ENCODE measurements around the gene GPR151.

The GPR151 gene

GRCh38 chr5:146490089-146490843 lies 25.7 kb downstream of the GPR151 start:
- Histone ChIP-seq H3K27ac (ENCODE audit: low read length) (no peak overlapping the region), H3K27me3 (replicated peaks; ENCODE audit: insufficient read depth, low read length) (no peaks in the 10 kb centered on the region), H3K9me3 (replicated peaks; ENCODE audit: insufficient read depth, low read length) (no peaks in the 10 kb centered on the region), H3K36me3 (replicated peaks; ENCODE audit: insufficient read depth, low read length) (peaks cover under 1% of the 10 kb centered on the region; the same call in 1 of the 2 replicates), H3F3A (ENCODE audit: insufficient read depth, low read length) (no peaks in the 10 kb centered on the region), H2AFZ (ENCODE audit: low read length) (no peak overlapping the region), H3K4me2 (ENCODE audit: low read depth, low read length) (no peak overlapping the region), H3K79me2 (ENCODE audit: low read length) (no peaks in the 10 kb centered on the region), H3K4me3 (ENCODE audit: low read length) (no peak overlapping the region), H3K9me2 (replicated peaks; ENCODE audit: insufficient read depth, low read length) (no peaks in the 10 kb centered on the region), H4K20me1 (ENCODE audit: insufficient read depth, low read length) (no peaks in the 10 kb centered on the region), H3K4me1 (ENCODE audit: low read length) (no peaks in the 10 kb centered on the region), H3K9ac (ENCODE audit: low read length) (no peak overlapping the region)
- DNase-seq: no peak
- TF ChIP-seq EZH2phosphoT487 (IDR thresholded peaks at IDR 0.05; ENCODE audit: low read length) (no peak), EZH2 (optimal IDR thresholded peaks at IDR 0.05; ENCODE audit: low read depth, low read length) (no peak), CTCF (IDR thresholded peaks at IDR 0.05; ENCODE audit: low read length) (no peak)

GRCh38 chr5:146484714-146485391 lies 31.1 kb downstream of the GPR151 start:
- no peaks in the 10 kb centered on the region for H3K9me2 ChIP-seq (replicated peaks; ENCODE audit: insufficient read depth, low read length)
- H3K27ac ChIP-seq (ENCODE audit: low read length): no peak overlapping the region
- H3K9me3 ChIP-seq (replicated peaks; ENCODE audit: insufficient read depth, low read length): no peaks in the 10 kb centered on the region
- H3K9ac ChIP-seq (ENCODE audit: low read length): no peak overlapping the region
- peaks cover 4% of the 10 kb centered on the region; the same call in 1 of the 2 replicates for H3K79me2 ChIP-seq (ENCODE audit: low read length)
- H3K36me3 ChIP-seq (replicated peaks; ENCODE audit: insufficient read depth, low read length): peaks cover 30% of the 10 kb centered on the region; the same call in 1 of the 2 replicates
- no peaks in the 10 kb centered on the region for H3K4me1 ChIP-seq (ENCODE audit: low read length)
- no peaks in the 10 kb centered on the region for H3K27me3 ChIP-seq (replicated peaks; ENCODE audit: insufficient read depth, low read length)
- DNase-seq: no peak
- no peaks in the 10 kb centered on the region for H3F3A ChIP-seq (ENCODE audit: insufficient read depth, low read length)
- no peak overlapping the region for H2AFZ ChIP-seq (ENCODE audit: low read length)
- no peak overlapping the region for H3K4me3 ChIP-seq (ENCODE audit: low read length)
- H4K20me1 ChIP-seq (ENCODE audit: insufficient read depth, low read length): no peaks in the 10 kb centered on the region
- H3K4me2 ChIP-seq (ENCODE audit: low read depth, low read length): no peak overlapping the region
- TF ChIP-seq EZH2 (optimal IDR thresholded peaks at IDR 0.05; ENCODE audit: low read depth, low read length) (no peak), CTCF (IDR thresholded peaks at IDR 0.05; ENCODE audit: low read length) (no peak), EZH2phosphoT487 (IDR thresholded peaks at IDR 0.05; ENCODE audit: low read length) (no peak)

GRCh38 chr5:146482775-146483174 lies 33.2 kb downstream of the GPR151 start:
- TF ChIP-seq EZH2 (optimal IDR thresholded peaks at IDR 0.05; ENCODE audit: low read depth, low read length): no peak
- TF ChIP-seq EZH2phosphoT487 (IDR thresholded peaks at IDR 0.05; ENCODE audit: low read length): no peak
- TF ChIP-seq CTCF (IDR thresholded peaks at IDR 0.05; ENCODE audit: low read length): no peak
- no peak for DNase-seq
- Histone ChIP-seq H3K4me2 (ENCODE audit: low read depth, low read length) (no peak overlapping the region), H3K27ac (ENCODE audit: low read length) (no peak overlapping the region), H3K9me3 (replicated peaks; ENCODE audit: insufficient read depth, low read length) (no peaks in the 10 kb centered on the region), H3K79me2 (ENCODE audit: low read length) (peaks cover 4% of the 10 kb centered on the region; the same call in 1 of the 2 replicates), H3K4me3 (ENCODE audit: low read length) (no peak overlapping the region), H3K9ac (ENCODE audit: low read length) (no peak overlapping the region), H3K36me3 (replicated peaks; ENCODE audit: insufficient read depth, low read length) (peaks cover 30% of the 10 kb centered on the region; the same call in 1 of the 2 replicates), H3K27me3 (replicated peaks; ENCODE audit: insufficient read depth, low read length) (no peaks in the 10 kb centered on the region), H3K4me1 (ENCODE audit: low read length) (no peaks in the 10 kb centered on the region), H3F3A (ENCODE audit: insufficient read depth, low read length) (no peaks in the 10 kb centered on the region), H4K20me1 (ENCODE audit: insufficient read depth, low read length) (no peaks in the 10 kb centered on the region), H3K9me2 (replicated peaks; ENCODE audit: insufficient read depth, low read length) (no peaks in the 10 kb centered on the region), H2AFZ (ENCODE audit: low read length) (no peak overlapping the region)
